Ovary (tissue), 9 donors: Measurements from ENCODE around the gene SLC22A23. TPM values are rescaled to one million over a fixed set of nuclear protein-coding genes. Genes with fewer than 3 reads are reported as not detected.
A peak's percentile ranks its signal among the peaks of the same experiment; 100 is the strongest.

Experiments used
- DNase-seq, 5 donors: peaks; one replicate each; pipeline ENCODE4 v3.0.0-alpha.2; 2019 to 2020
- H3K27ac ChIP-seq, 2 donors: fragments of 200-600 bp; one replicate each; pipeline versions ENCODE4 v1.5.1 to v1.8.0; 2019 to 2022
- H3K27me3 ChIP-seq: fragments of 200-600 bp; one replicate; pipeline ENCODE4 v1.8.0; 2022
- H3K36me3 ChIP-seq: fragments of 200-600 bp; sonication (generic); one replicate; pipeline ENCODE4 v1.5.1; 2019
- H3K4me1 ChIP-seq: one replicate; pipeline ENCODE4 v1.8.1; 2013; ENCODE audit warnings: mild to moderate bottlenecking, moderate library complexity; ENCODE audit not compliant: insufficient read depth
- H3K4me3 ChIP-seq: fragments of 200-600 bp; sonication (generic); one replicate; pipeline ENCODE4 v1.5.1; 2017
- H3K9me3 ChIP-seq, 2 donors: fragments of 200-600 bp in 1 of 2; sonication (generic) in 1 of 2; one replicate each; pipeline versions ENCODE4 v1.5.1 to v1.8.1; 2013 to 2019; ENCODE audit warnings: mild to moderate bottlenecking in 1 of 2, moderate library complexity in 1 of 2
- CTCF ChIP-seq, 3 donors: fragments of 450-650 bp in 2 of 3; fragments of 200-600 bp in 1 of 3; IDR thresholded peaks; one replicate each; pipeline versions ENCODE4 v1.5.1 to v1.8.0; 2016 to 2022; ENCODE audit warnings: antibody characterized with exemption in 3 of 3, mild to moderate bottlenecking in 1 of 3
- EP300 ChIP-seq: sonication (generic); formaldehyde crosslinking; IDR thresholded peaks from one replicate; pipeline ENCODE4 v1.6.1; 2017; ENCODE audit warnings: antibody characterized with exemption
- POLR2A ChIP-seq: fragments of 450-650 bp; IDR thresholded peaks from one replicate; pipeline ENCODE4 v1.6.1; 2017; ENCODE audit warnings: antibody characterized with exemption, mild to moderate bottlenecking, moderate library complexity
- WGBS, 3 donors: extraction: QIAGEN DNeasy Blood & Tissue Kit in 1 of 3; methylation state at CpG; one replicate each; pipeline versions ENCODE4 v1.1.5 to v1.1.7; 2013 to 2017; 5-methylcytosine and 5-hydroxymethylcytosine counted together
- intact Hi-C, 4 donors: fragments of 100-400 bp; cut with DNase I; formaldehyde crosslinking; loops; one replicate each; pipeline versions ENCODE4 v1.11.0 to v1.15.1; 2022 to 2023
- polyA plus RNA-seq, 2 donors: library from polyadenylated mRNA; stranded (reverse); fragments of 200-250 nt in 1 of 2; fragments of 350-450 nt in 1 of 2; fragmentation: Illumina TruSeq in 1 of 2; extraction: RNeasy Lipid Tissue Mini Kit (QIAGEN cat#74804) in 1 of 2; gene quantifications; one replicate each; pipeline ENCODE4 v1.2.3, GENCODE V29; 2013 to 2014
- total RNA-seq, 7 donors: library from RNA; depleted of rRNA in 2 of 7; stranded (reverse); fragments of >200 nt in 2 of 7; fragmentation: NEBNext Ultra II Directional in 3 of 7; extraction: Animal tissue kit (Norgen Biotek cat#: 25700) in 3 of 7; gene quantifications; one replicate each; pipeline versions ENCODE4 v1.1.0 to v1.2.4, GENCODE V29; 2016 to 2023
- donor health status: DM: no; HTN: no; CAD: no; lungs with moderate emphysema.
- donor health status: DM: no; HTN: no; CAD: no.
- donor health status: Bipolar disorder and iron deficiency.
- donor health status: DM: yes; HTN: yes; CAD: no.
- donor health status: DM: no; HTN: no; CAD: no.
- donor health status: DM: yes; HTN: yes; CAD: no.

Gene SLC22A23
- total and polyA plus RNA-seq, 9 donors = 2.3 to 31.0 (median 5.2) TPM

DNA sequence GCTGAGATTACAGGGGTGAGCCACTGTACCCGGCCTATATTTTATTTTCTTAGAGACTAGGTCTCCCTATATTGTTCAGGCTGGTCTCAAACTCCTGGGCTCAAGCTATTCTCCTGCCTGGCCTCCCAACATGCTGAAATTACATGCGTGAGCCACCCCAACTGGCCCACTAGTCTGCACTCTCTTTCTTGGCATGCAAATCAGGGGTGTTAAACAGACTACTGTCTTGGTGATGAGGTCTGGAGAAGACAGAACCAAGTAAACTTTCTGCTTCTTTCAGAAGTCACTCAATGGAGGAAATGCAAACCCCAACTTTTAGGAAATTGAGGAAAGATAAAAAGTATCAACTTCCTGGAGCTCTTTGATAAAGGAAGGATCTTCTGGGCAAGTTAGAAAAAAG lies 221.4 kb downstream of the SLC22A23 start:
- H3K4me3 ChIP-seq = no peak overlapping the region
- no peaks in the 10 kb centered on the region for H3K36me3 ChIP-seq
- intact Hi-C loops = no loop called here
- TF ChIP-seq EP300 = no peak
- DNase-seq = no peak
- H3K27ac ChIP-seq = no peak overlapping the region
- WGBS, 3 donors = 86 to 97% (median 87%) methylated on average over 2 of the region's 2 CpGs
- no peaks in the 10 kb centered on the region for H3K9me3 ChIP-seq
- peaks cover 4% of the 10 kb centered on the region for H3K4me1 ChIP-seq
- H3K27me3 ChIP-seq = no peaks in the 10 kb centered on the region

DNA sequence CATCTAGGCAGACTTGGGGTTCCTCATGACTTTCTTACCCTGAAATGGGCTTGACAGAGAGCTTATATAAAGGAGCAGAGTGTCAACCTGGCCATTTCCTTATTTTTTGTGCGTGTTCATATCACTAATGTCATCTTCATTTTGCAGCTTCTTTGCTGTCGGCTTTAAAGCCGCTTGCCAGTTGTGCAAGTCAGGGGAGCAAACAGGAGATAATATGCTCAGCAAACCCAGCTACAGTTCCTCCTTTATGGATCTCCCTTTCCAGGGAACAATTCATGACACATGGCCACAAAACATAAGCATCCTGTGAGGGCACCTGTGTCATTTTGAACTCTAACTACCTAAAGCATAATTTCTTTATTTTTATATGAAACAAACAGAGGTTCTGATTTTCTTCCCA lies 222.9 kb downstream of the SLC22A23 start:
- Histone ChIP-seq H3K27me3 (peaks cover 2% of the 10 kb centered on the region), H3K4me3 (no peak overlapping the region), H3K36me3 (no peaks in the 10 kb centered on the region), H3K27ac (no peak overlapping the region), H3K9me3 (no peaks in the 10 kb centered on the region), H3K4me1 (peaks cover 4% of the 10 kb centered on the region)
- TF ChIP-seq CTCF (IDR thresholded peaks at IDR 0.05) (no peak), POLR2A (no peak), EP300 (no peak)
- 73 to 92% (median 86%) methylated on average over 3 of the region's 3 CpGs for WGBS, 3 donors
- DNase-seq = no peak
- intact Hi-C loops = no loop called here

GRCh38 chr6:3233321-3233720 lies 223.5 kb downstream of the SLC22A23 start:
- TF ChIP-seq CTCF (IDR thresholded peaks at IDR 0.05) (no peak), POLR2A (no peak), EP300 (no peak)
- peaks cover 2% of the 10 kb centered on the region for H3K27me3 ChIP-seq
- no peak for DNase-seq
- H3K4me3 ChIP-seq = no peak overlapping the region
- H3K36me3 ChIP-seq = no peaks in the 10 kb centered on the region
- intact Hi-C loops = no loop called here
- no peak overlapping the region for H3K27ac ChIP-seq
- peaks cover 6% of the 10 kb centered on the region for H3K4me1 ChIP-seq
- WGBS, 3 donors = 77 to 87% (median 86%) methylated on average over 3 of the region's 3 CpGs
- H3K9me3 ChIP-seq = no peaks in the 10 kb centered on the region

DNA sequence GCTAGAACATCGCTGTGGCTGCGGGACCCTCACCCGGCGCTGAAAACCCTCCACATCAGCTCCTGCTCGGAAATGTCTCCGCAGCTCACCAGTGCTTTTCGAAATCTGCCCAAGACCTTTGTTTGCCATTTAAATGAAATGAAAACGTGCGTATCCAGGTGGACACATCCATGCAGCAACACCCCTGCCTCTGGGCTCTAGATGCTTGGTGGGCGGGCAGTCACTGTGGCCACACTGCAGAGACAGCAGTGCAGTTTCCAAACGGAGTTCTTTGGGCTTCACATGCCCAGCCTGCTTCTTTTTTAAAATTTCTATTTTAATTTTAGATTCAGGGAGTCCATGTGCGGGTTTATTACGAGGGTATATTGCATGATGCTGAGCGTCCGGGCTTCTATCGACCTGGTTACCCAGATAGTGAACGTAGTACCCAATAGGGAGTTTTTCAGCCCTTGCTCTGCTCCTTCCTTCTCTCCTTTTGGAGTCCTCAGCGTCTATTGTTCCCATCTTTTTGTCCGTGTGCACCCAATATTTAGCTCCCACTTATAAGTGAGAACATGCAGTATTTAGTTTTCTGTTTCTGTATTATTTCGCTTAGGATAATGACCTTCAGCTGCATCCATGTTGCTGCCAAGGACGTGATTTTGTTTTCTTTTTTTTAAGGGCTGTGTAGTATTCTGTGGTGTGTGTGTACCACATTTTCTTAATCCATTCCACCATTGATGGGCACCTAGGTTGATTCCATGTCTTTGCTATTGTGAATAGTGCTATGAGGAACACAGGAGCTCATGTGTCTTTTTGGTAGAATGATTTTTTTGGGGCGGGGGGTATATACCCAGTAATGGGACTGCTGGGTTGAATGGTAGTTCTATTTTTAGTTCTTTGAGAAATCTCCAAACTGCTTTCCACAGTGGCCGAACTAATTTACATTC lies 224.6 kb downstream of the SLC22A23 start:
- 21 to 23% (median 21%) methylated on average over 23 of the region's 23 CpGs for WGBS, 3 donors
- no peaks in the 10 kb centered on the region for H3K36me3 ChIP-seq
- peaks cover 2% of the 10 kb centered on the region for H3K27me3 ChIP-seq
- H3K4me3 ChIP-seq = peak overlapping the region; percentile 52
- intact Hi-C loops = no loop called here
- no peak overlapping the region for H3K27ac ChIP-seq
- no peak for DNase-seq
- peaks cover 11% of the 10 kb centered on the region for H3K4me1 ChIP-seq
- H3K9me3 ChIP-seq = no peaks in the 10 kb centered on the region
- TF ChIP-seq CTCF (IDR thresholded peaks at IDR 0.05) = no peak
- no peak for TF ChIP-seq EP300
- TF ChIP-seq POLR2A = no peak
